ENCODE data around the gene KLK15.

DNA sequence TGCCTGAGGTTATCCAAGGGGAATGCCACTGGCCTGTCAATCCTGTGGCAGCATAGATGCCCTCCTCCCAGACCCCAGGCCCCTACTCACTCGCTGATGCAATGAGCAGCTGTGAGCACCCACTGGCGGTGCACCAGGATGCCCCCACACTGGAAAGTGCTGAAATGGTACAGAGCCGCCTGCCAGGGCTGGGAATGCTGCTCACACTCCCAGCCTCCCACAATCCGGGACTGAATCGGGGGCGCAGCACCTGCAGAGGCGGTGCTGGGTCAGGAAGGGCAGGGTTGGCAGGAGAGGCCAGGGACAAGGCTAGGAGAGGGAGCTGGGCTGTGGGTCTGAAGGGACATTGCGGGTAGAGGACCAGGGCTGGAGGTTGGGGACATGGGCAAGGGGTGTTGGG lies 11.8 kb downstream of the KLK15 start:
- TF ChIP-seq PAX8 (CRISPR knock-in tag; IDR thresholded peaks at IDR 0.05; ENCODE audit: borderline replicate concordance) (no peak), HNRNPH1 (optimal IDR thresholded peaks at IDR 0.05; ENCODE audit: low read depth, low read length) (no peak), HNF4A (CRISPR knock-in tag; IDR thresholded peaks at IDR 0.05) (no peak), RAD51 (IDR thresholded peaks at IDR 0.05; ENCODE audit: borderline replicate concordance) (no peak), ZFX (CRISPR knock-in tag; IDR thresholded peaks at IDR 0.05; ENCODE audit: low read depth) (no peak), CEBPB (IDR thresholded peaks at IDR 0.05; ENCODE audit: borderline replicate concordance, low read depth, low read length) (no peak), NFE2L1 (CRISPR knock-in tag; IDR thresholded peaks at IDR 0.05; ENCODE audit: borderline replicate concordance) (no peak)
- TF ChIP-seq, protein P1, sequence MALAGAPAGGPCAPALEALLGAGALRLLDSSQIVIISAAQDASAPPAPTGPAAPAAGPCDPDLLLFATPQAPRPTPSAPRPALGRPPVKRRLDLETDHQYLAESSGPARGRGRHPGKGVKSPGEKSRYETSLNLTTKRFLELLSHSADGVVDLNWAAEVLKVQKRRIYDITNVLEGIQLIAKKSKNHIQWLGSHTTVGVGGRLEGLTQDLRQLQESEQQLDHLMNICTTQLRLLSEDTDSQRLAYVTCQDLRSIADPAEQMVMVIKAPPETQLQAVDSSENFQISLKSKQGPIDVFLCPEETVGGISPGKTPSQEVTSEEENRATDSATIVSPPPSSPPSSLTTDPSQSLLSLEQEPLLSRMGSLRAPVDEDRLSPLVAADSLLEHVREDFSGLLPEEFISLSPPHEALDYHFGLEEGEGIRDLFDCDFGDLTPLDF (CRISPR knock-in tag; IDR thresholded peaks at IDR 0.05) = no peak
- TF ChIP-seq, protein P2, sequence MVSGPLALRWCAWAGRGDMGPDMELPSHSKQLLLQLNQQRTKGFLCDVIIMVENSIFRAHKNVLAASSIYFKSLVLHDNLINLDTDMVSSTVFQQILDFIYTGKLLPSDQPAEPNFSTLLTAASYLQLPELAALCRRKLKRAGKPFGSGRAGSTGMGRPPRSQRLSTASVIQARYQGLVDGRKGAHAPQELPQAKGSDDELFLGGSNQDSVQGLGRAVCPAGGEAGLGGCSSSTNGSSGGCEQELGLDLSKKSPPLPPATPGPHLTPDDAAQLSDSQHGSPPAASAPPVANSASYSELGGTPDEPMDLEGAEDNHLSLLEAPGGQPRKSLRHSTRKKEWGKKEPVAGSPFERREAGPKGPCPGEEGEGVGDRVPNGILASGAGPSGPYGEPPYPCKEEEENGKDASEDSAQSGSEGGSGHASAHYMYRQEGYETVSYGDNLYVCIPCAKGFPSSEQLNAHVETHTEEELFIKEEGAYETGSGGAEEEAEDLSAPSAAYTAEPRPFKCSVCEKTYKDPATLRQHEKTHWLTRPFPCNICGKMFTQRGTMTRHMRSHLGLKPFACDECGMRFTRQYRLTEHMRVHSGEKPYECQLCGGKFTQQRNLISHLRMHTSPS (CRISPR knock-in tag; IDR thresholded peaks at IDR 0.05; ENCODE audit: low read depth) = no peak
- TF ChIP-seq, protein P3, sequence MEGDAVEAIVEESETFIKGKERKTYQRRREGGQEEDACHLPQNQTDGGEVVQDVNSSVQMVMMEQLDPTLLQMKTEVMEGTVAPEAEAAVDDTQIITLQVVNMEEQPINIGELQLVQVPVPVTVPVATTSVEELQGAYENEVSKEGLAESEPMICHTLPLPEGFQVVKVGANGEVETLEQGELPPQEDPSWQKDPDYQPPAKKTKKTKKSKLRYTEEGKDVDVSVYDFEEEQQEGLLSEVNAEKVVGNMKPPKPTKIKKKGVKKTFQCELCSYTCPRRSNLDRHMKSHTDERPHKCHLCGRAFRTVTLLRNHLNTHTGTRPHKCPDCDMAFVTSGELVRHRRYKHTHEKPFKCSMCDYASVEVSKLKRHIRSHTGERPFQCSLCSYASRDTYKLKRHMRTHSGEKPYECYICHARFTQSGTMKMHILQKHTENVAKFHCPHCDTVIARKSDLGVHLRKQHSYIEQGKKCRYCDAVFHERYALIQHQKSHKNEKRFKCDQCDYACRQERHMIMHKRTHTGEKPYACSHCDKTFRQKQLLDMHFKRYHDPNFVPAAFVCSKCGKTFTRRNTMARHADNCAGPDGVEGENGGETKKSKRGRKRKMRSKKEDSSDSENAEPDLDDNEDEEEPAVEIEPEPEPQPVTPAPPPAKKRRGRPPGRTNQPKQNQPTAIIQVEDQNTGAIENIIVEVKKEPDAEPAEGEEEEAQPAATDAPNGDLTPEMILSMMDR (CRISPR knock-in tag; IDR thresholded peaks at IDR 0.05) = no peak
